Measurements from ENCODE around the gene STEAP2. TPM values are rescaled to one million over a fixed set of nuclear protein-coding genes. Genes with fewer than 3 reads are reported as not detected.

Gene STEAP2
- total RNA-seq, 1 donor from 2014 or later, result 11.5 TPM

GRCh38 chr7:90192876-90193750 is 18.4 kb upstream of the STEAP2 start:
- Histone ChIP-seq H3K4me3 (no peak overlapping the region), H3K27me3 (no peaks in the 10 kb centered on the region), H3K4me1 (no peaks in the 10 kb centered on the region), H3K36me3 (no peaks in the 10 kb centered on the region), H3K27ac (no peak overlapping the region), H3K9me3 (no peaks in the 10 kb centered on the region)
- ATAC-seq (no peak), DNase-seq (no peak)
- no peak for TF ChIP-seq CTCF (IDR thresholded peaks at IDR 0.05)
- intact Hi-C loops (cut with DNase I), result no loop called here

DNA sequence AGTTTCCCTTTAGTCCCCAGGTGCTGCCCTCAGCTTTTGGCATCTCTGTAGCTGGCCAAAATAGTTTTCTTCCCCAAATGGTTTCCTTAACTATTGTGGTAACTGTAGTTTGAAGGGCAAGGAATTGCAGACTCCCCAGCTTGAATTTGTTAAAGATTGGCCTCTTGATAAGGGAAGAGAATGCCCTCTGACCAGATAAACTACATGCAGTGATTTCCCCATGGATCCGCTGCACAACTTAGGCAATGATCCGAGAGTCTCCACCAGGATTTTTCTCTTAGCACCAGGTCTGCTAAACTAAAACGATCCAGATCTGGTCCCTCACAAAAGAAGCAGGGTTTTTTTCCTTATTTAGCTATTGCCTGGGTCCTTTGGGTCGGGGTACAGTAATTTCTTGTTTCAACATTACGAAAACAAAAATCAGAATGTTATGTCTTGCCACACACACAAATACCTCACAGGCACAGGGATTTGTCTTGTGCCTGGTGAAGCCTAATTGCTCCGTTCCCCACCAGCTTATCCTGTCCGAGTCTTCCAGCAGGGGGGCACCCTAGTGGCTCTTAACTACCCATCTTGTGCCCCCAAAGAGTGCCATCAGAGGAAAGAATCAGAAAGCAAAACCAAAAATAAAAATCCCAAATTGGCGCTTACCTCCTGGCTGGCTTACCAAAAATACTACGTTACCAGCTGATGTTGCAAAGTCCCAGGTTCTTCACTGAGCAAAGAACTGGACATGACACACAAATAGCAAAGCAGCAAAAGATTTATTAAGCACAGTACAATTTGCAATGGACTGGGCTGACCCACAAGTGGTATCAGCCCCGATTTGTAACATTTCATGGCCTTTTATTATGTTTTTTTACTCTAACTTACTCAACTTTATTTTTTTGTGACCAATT is 16.4 kb upstream of the STEAP2 start:
- ATAC-seq (no peak), DNase-seq (no peak)
- no peaks in the 10 kb centered on the region for H3K9me3 ChIP-seq
- TF ChIP-seq CTCF (IDR thresholded peaks at IDR 0.05), result no peak
- H3K27me3 ChIP-seq, result no peaks in the 10 kb centered on the region
- no peak overlapping the region for H3K27ac ChIP-seq
- H3K36me3 ChIP-seq, result no peaks in the 10 kb centered on the region
- no peak overlapping the region for H3K4me3 ChIP-seq
- H3K4me1 ChIP-seq, result no peaks in the 10 kb centered on the region
- intact Hi-C loops (cut with DNase I), result no loop called here

GRCh38 chr7:90201500-90202195 is 9.9 kb upstream of the STEAP2 start:
- Histone ChIP-seq H3K9me3 (no peaks in the 10 kb centered on the region), H3K27me3 (no peaks in the 10 kb centered on the region), H3K27ac (no peak overlapping the region), H3K4me1 (no peaks in the 10 kb centered on the region), H3K4me3 (no peak overlapping the region), H3K36me3 (no peaks in the 10 kb centered on the region)
- ATAC-seq (no peak), DNase-seq (no peak)
- intact Hi-C loops (cut with DNase I), result no loop called here
- TF ChIP-seq CTCF (IDR thresholded peaks at IDR 0.05), result no peak

DNA sequence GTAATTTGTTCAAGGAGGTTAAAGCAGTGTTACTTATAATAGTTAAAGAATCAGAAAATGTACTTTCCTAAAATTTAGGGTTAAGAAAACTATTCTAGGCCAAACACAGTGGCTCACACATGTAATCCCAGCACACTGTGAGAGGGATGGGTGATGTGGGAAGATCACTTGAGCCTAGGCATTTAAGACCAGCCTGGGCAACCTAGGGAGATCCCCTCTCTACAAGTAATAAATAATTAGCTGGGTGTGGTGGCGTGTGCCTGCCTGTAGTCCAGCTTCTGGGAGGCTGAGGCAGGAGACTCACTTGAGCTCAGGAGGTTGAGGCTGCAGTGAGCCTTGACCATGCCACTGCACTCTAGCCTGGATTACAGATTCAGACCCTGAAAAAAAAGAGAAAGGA is 3.6 kb upstream of the STEAP2 start:
- Histone ChIP-seq H3K27me3 (peaks cover 16% of the 10 kb centered on the region), H3K4me1 (no peaks in the 10 kb centered on the region), H3K36me3 (no peaks in the 10 kb centered on the region), H3K4me3 (no peak overlapping the region), H3K27ac (no peak overlapping the region), H3K9me3 (no peaks in the 10 kb centered on the region)
- intact Hi-C loops (cut with DNase I), result no loop called here
- no peak for DNase-seq
- TF ChIP-seq CTCF (IDR thresholded peaks at IDR 0.05), result no peak
- no peak for ATAC-seq

GRCh38 chr7:90209776-90210175 is 1.8 kb upstream of the STEAP2 start:
- Histone ChIP-seq H3K27ac (peak overlapping the region; percentile 87), H3K36me3 (no peaks in the 10 kb centered on the region), H3K27me3 (peaks cover 16% of the 10 kb centered on the region), H3K4me1 (no peaks in the 10 kb centered on the region), H3K9me3 (no peaks in the 10 kb centered on the region), H3K4me3 (no peak overlapping the region)
- DNase-seq (no peak), ATAC-seq (no peak)
- TF ChIP-seq CTCF (IDR thresholded peaks at IDR 0.05), result no peak
- intact Hi-C loops (cut with DNase I), result no loop called here

Measured in upper lobe of right lung (tissue), 1 donor.